ENCODE results near the gene KRT4.
"Not testable (repeated sequence)": the region's sequence is repeated elsewhere in the genome, so short reads cannot be mapped to it uniquely, and the experiment has no call there.

The KRT4 gene

DNA sequence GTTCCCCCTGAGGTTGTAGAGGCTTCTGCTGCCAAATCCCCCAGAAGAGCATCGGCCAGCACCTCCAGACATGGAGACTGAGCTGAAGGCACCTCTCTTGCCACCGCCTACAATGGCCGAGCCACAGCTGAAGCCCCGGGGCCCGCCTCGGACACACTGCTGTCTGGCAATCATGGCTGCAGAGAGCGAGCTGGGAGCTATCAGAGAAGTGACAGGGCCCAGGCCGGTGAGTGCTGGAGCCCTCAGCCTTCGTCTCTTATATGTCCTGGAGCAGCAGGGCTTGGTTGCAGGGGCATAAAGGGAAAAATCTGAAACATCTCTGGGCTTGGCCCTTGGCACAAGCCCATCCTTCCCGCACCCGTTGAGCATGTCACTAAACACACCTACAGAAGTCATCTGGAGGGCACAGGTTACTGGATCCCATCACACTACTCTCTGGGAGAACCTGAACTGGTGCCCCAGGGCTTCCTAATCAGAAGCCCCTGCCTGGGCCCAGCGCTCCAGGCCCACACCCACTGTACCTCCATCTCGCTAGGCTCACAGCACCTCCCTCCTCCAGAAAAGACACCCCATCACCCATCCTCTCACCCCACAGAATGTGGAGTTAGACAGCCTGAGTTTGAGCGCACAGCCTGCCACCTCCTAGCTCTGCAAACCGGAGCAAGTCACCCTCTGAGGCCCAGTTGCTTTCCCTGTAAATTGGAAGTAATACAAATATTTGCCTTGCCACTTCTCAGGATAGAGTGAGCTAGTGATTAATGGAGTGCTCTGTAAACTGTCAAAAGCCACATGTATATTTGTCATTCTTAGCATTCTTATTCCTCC lies at the start of gene KRT4:
TSS of gene KRT4 (minus strand) at position 232 of the 825 bp plus-strand sequence. CDS start at position 174, 58 bp downstream.
- DNase-seq = no peak

DNA sequence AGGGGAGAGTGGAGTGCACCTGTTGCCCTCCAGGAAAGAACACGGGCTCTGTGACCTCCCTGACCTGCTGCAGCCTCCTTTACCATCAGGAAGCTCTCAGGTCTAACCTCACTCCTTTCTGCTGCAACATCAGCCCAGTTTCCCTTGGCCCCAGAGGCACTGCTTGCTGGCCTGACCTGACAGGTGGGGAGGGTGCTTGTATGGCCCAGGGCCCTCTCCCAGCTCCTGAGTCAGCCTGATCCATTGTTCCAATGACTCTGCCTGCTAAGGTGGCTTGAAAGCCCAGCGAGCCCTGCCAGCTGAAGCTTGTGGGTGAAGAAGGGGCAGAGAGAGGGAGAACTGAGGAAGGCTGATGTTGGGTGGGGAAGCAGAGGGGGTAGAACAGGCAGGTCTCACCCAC lies 48.1 kb upstream of the KRT4 start:
- DNase-seq = no peak

DNA sequence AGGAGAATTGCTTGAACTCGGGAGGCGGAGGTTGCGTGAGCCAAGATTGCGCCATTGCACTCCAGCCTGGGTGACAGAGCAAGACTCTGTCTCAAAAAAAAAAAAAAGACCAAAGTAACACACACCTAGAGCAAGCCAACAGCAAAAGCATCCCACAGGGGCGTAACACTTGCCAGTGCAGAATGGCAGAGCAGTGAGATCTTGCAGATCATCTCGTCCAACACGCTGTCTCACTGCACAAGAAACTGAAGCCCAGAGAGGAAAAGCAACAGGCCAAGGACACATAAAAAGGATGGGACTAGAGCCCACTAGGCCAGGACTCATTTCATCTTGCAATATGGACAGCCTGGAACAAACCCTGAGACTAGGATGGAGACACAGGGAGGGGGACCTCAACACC lies 47.6 kb upstream of the KRT4 start:
- DNase-seq = no peak

DNA sequence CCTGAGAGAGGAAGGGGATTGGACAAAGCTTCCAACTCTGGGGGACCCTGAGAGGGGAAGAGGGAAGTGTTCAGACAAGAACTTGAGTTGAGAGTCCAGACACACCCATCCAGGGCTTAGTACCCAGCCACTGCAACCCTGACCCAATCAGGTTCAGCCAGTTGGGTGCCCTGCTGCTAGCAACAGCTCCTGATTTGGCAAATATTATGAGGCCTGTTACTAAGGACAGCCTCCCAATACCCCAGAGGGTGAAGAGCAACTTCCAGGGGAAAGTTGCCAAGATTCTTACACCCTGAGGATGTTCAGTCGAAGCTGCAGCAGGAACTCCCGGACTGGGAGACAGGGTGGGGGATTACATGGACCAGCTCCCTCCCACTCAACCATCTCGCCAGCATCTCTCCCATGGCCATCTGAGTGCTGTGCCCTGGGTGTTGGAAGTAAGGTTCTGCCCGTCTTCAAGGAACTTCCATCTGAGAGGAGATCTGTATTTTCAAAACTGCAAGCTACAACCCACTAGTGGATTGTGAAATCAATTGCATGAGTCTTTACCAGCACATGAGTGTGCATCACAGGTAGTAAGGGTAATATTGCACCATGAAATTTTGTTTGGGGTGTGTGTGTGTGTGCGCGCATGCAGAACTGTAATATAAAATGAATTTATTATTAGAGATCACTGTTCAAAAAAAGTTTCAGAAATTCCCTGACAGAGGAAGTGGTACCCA lies 46.3 kb upstream of the KRT4 start:
- DNase-seq = no peak

DNA sequence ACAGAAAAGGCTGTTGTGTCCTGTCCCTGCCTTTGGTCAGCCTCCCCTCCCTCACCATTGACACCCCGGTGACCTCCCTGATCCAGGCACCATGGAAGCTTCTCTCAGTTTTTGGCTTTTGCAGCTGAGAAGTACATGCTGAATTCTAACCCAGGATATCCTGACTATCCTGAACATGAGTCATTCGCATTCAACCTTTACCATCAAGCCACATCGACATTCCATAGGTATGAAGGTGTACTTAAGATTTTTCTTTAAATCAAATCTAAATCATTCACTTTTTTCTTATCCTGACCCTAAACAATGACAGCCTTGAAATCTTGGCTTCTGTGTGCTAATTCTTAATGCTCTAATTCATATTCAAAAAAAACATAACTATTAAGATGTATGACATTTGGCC lies 43.6 kb upstream of the KRT4 start:
- no peak for DNase-seq

DNA sequence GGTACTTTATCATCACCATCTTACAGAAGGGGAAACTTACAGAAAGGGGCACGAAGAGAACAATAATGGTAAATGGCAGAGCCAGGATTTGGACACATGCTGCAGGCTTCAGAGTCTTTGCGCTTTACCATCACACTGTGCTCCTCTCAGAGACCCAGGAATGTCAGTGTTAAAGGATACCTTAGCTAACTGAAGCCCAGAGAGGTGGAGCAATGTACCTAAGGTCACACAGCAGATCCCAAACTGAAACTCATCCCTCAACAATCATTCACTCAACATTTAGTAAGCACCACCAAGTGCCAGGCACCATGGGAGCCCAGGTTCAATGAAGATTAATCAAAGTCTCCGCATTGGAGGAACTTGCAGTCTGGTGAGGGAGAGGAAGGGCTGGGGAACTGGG lies 42.9 kb upstream of the KRT4 start:
- no peak for DNase-seq

DNA sequence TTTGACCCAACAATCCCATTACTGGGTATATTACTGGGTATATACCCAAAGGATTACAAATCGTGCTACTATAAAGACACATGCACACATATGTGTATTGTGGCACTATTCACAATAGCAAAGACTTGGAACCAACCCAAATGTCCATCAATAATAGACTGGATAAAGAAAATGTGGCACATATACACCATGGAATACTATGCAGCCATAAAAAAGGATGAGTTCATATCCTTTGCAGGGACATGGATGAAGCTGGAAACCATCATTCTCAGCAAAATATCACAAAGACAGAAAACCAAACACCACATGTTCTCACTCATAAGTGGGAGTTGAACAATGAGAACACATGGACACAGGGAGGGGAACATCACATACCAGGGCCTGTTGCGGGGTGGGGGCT lies 42.2 kb upstream of the KRT4 start:
- DNase-seq = not testable (repeated sequence)

DNA sequence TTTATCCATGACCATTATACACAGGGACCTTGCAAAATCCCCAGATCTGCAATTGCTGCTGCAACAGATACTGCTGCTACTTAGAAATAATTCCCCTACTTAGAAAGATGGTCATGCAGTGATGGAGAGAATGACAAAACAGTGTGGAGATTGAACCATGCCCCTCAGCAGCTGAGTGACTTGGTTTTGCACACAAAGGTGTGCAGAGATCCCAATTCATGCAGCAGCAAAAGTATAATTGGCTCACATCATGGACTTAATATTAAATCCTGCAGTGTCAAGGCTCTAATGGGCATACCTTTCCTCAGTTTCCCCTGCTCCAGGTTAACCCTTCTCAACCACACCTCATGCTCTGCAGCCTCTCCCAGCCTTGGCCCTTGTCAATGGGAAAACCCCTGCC lies 37.9 kb upstream of the KRT4 start:
- no peak for DNase-seq

DNA sequence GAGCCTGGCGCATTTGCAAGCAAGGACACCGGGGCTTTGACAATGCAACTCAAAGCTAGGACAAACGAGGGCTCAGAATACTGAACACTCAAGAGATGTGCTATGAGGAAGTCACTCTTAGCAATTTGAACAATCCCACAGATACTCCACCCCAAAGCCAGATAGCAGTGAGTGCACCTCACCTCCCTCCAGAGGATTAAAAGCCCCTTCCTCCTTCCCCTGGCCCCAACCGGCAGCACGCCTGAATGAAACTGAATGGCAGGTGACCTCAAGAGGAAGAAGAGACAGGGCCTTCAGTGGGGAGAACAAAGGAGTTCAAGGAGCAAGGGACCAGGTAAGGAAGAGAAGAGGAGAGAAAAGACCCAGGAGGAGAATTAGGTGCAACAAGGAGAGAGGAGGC lies 36.8 kb upstream of the KRT4 start:
- DNase-seq = no peak

DNA sequence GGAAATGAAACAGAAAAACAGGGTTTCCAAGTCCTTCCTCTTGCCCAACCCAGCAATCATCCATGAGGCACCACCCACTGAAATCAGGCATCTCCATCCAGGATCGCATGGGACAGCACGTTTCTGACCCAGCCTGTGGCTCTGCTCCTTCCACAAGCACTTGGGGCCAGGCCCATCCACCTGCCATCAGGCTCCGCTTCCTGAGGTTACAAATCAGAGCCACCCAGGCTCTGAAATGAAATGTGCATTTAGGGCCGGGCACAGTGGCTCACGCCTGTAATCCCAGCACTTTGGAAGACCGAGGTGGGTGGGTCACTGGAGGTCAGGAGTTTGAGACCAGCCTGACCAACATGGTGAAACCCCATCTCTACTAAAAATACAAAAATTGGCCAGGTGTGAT lies 35.6 kb upstream of the KRT4 start:
- DNase-seq = no peak

DNA sequence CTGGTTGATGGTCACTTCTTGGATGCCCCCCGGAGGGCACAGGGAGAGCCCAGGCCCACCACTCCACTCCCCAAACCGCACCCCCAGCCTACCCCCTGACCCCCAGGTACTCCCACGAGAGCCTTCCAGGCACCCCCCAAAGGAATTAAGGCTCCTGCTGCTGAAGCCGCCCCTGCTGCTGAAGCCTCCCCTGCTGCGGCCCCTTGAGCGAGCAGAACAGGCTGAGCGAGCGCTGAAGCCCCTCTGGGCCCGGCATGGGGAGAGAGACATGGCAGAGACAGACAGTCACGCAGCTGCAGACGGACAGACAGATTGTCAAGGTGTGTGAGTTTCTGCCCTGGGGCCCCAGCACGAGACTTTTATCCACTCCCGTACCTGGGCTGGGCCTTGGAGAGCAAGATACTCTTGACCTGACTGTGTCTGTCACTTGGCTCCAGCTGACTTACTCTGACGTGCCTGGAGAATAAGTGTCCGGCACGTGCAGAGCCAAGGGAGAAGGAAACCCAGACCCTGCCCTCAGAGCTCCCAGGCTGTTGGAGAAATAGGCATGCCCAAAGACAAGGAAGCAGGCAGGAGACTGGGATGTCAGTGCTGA lies 34.8 kb upstream of the KRT4 start, which contains the start of gene KRT78:
TSS of gene KRT78 (minus strand) at position 334 of the 595 bp plus-strand sequence. CDS start at position 270, 64 bp downstream.
- DNase-seq = no peak

DNA sequence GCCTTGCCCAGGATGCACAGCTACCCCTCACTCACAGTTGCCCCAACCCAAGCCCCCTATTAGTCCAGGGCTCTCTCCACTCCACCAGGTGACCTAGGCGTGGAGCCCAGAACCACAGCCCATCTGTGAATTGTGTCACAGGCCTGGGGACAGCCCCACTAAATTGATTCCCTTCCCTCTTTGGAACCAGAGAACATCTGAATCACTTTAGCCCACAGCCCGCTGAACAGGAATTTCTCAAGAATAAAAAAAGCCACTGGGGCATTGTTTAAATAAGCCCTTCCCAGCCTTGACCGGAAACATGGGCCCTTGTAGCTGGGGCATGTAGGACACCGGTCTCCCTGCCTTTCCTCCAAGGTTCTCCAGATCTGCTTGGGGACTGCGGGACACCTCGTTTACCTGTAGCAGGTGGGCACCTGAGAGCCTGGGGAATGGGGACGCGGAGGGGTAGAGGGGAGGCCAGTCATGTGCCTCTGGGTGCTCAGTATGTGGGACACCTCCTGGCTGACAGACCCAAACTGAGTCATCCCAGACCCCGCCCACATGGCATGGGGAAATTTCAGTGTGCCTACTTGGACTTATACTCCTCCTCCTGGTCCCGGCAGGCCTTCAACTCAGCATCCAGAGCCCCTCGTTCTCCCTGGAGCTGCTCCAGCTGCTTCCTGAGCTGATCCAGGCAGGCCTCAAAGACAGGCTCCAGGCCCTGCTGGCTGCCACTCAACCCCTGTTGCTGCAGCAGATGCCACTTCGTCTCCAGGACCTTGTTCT lies 33.6 kb upstream of the KRT4 start:
- DNase-seq = no peak

DNA sequence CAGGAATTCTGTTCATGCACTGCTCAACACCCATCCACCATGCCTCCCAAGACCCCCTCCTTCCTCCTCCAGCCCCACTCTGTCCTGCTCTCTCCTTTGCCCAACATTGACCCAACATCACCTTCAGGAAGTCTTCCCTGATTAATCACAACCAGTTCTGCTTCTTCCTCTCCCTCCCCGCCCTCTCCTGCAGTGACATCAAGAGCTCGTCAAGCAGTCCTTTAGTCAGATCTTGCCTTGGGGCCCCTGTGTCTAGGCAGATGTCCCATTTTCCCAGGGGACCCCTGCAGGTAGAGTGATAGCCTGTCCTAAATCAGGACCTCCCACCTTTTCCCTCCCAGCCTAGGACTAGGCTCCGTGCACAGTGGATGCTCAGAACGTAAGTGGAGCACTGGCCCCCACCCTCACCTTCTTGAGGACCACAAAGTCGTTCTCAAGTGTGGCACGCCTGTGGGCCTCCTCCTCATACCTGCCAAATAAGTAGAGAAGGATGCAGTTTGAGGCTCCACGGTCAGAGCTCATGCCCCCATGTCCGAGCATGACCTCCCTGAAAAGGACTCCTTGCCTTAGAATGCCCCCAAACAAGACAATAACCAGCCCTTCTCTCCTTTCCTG lies 32.5 kb upstream of the KRT4 start:
- DNase-seq = no peak

DNA sequence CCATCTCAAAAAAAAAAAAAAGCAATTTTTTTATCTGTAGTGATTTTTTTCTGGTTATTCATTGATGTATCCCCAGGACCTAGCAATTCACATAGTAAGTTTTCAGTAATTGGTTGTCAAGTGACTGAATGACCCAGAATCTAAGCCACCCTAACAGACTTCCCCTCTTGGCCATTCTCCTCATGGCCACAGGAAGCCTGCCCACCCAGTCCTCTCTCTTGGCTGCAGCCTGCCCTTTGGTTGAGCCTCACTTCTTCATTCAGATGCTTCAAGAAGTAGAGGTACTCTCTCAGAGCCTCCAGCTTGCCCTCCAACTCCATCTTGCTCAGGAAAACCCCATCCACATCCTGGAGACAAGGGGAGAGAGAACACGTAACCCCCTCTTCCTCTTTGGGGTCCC lies 32.0 kb upstream of the KRT4 start:
- DNase-seq = no peak

DNA sequence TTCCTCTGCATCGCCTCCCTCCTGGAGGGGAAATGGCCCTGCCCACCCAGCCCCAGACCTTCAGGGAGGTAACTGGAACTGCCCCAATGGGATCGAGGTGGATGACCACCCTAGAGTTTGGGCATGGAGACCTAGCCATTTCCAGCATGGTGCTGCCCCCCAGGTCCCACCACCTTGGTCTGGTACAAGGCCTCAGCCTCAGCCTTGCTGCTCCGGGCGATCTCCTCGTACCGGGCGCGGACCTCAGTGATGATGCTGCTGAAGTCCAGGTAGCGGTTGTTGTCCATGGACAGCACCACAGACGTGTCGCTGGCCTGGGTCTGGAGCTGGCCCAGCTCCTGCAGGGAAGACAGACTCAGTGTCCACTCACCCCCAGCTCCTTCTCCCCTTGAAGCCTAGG lies 30.5 kb upstream of the KRT4 start:
- no peak for DNase-seq

DNA sequence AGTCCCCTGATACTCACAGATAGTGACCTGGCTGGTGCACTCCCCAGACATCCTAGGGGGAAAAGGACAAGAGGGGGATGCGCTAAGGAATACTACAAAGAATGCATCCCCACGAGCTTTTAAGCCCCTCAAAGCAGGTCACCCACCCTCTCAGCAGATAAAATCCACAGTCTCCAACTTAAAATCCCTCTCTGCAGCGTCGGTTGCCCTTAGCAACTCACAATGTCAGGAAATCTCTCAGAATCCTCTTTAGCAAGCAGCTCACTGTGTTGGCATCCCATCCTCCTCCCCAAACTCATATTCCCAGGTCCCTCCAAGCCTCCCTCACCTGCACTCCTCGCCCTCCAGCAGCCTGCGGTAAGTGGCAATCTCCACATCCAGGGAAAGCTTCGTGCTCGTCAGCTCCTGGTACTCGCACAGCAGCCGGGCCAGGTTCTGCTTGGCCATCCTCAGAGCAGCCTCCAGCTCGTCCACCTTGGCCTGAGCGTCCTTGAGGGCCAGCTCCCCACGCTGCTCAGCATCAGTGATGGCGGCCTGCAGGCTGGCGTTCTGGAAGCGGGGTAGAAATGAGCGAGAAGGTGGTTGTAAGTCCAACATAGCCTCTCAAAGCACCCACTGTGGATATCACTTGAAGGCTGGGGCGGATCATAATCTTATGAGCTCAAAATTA lies 25.7 kb upstream of the KRT4 start:
- no peak for DNase-seq

DNA sequence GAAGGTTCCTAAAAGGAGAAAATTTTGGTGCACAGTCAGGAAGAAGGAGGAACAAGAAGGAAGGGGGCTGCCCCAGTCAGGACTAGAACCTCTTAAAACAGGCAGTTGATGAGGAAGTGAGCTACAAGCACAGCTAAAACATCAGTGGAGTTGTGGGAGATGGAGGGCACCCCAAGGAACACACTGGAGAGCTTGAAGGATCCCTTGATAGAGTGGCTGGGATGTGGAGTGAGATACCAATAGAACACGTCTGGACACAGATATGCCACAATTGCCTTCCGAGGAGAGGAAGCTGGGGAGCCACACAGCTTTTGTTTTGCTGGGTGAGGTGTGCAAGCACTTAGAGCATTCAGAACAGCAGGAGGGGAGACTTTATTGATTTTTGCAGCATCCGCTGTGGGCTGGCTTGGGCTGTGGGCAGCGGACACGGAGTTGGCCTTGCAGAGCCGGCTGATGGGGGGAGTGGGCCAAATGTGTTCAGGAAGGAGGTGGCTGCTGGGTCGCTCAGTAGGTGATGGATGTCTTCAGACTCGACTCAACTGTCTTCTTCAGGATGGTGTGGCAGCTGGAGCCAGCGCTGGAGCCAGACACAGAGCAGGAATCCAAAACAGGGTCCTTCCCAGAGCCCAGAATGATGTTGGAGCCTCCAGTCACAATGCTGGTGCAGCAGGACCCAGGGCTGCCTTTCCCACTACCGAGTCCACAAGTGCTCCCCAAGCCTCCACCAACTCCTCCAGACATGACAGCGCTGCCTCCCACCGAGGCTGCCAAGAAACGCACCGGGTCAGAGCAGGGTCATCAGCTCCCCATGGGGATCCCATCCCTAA lies 24.9 kb upstream of the KRT4 start:
- DNase-seq = no peak

DNA sequence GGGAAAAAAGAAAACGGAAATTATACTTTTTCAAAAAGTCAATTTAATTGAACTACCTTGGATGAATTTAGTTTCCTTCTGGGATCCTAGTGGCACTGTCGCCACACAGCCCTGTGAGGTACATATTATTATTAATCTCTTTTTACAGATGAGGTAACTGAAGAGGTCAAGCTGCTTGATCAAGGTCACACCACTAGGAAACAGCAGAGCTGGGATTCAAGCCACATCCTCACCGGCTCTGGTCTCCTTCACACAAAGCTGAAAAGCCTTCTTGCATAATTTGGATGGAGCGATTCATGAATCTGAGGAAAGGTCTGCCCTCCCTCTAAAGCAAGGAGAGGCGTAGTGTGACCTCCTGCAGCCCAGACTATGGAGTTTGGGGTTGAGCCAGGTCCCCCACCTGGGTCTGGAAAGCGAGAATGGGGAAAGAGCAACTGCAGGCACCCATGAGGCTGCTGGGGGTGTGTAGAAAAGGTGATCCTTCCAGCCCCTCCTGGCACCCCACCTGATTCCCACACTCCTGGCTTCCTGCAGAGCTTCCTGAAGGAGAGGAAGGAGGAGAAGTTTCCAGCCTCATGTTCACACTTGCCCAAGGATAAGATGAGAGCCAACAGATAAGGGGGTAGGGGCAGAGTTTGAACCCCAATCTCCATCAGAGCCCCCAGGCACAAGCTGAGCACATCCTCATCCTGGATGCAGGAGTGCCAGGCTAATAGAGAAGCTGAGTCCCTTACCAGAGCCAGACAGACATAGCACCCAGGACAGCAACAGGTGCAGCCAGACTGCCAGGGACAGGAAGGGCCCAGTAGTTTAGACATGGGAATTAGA lies 24.1 kb upstream of the KRT4 start:
- DNase-seq = no peak

DNA sequence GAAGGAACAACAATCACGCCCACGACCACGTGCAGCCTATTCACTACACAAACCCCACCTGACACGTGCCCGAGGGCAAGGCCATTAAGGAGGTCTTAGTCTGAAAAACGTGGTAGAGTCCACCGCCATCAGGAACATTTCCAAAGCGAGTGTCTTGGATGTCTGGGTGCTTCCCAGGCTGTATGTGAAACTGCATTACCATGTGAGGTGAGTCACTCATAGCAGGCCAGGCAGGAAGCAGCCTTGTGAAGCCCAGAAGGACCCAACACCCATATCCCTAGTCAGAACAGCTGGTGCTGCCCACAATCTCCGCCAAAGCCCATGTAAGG lies 23.5 kb upstream of the KRT4 start:
- DNase-seq = no peak
